ENCODE results near the gene CSNK1A1. TPM values are rescaled to one million over a fixed set of nuclear protein-coding genes. Genes with fewer than 3 reads are reported as not detected.
"Not testable (repeated sequence)": the region's sequence is repeated elsewhere in the genome, so short reads cannot be mapped to it uniquely, and the experiment has no call there.

Gene CSNK1A1
- total RNA-seq, 1 donor from 2014 or later = 191 TPM

DNA sequence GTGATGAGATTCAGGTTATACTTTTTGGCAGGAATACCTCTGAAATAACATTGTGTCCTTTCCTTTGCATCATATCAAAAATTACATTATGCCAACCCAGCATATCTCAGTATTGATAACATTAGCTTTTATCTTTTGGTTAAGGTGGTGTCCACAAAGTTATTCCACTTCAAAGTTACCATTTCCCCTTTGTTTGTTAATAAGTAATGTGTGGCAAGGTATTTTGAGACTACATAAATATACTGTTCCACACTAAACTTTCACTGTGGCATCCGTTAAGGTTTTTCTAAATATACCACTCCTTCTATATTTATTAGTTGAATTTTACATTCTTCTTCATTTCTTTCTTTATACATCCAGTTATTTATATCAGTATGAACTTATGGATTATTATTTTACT, 16.0 kb upstream of the CSNK1A1 start:
- no peak overlapping the region for H3K27ac ChIP-seq
- intact Hi-C loops (cut with DNase I) = no loop called here
- H3K4me3 ChIP-seq = no peak overlapping the region
- ATAC-seq (no peak), DNase-seq (no peak)
- TF ChIP-seq, protein P1, sequence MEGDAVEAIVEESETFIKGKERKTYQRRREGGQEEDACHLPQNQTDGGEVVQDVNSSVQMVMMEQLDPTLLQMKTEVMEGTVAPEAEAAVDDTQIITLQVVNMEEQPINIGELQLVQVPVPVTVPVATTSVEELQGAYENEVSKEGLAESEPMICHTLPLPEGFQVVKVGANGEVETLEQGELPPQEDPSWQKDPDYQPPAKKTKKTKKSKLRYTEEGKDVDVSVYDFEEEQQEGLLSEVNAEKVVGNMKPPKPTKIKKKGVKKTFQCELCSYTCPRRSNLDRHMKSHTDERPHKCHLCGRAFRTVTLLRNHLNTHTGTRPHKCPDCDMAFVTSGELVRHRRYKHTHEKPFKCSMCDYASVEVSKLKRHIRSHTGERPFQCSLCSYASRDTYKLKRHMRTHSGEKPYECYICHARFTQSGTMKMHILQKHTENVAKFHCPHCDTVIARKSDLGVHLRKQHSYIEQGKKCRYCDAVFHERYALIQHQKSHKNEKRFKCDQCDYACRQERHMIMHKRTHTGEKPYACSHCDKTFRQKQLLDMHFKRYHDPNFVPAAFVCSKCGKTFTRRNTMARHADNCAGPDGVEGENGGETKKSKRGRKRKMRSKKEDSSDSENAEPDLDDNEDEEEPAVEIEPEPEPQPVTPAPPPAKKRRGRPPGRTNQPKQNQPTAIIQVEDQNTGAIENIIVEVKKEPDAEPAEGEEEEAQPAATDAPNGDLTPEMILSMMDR (IDR thresholded peaks at IDR 0.05) = no peak
- H3K27me3 ChIP-seq = no peaks in the 10 kb centered on the region
- no peaks in the 10 kb centered on the region for H3K9me3 ChIP-seq
- no peaks in the 10 kb centered on the region for H3K36me3 ChIP-seq
- H3K4me1 ChIP-seq = peaks cover 14% of the 10 kb centered on the region

DNA sequence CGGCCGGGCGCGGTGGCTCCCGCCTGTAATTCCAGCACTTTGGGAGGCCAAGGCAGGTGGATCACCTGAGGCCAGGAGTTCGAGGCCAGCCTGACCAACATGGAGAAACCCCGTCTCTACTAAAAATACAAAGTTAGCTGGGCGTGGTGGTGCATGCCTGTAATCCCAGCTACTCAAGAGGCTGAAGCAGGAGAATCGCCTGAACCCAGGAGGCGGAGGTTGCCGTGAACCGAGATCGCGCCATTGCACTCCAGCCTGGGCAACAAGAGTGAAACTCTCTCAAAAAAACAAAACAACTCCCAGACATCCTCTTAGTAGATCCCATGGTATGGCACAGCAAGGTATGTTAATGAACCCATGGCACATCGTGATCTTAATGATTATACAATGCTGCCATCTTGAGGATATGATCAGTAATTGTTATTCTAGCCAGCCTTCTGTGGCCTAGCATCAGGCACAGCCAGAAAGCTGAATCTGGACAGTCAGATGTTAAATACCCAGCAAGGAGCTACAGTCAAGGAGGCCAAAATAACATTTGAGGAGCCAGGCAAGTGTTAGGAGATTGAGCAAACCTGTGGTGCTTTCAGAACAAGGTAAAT, 13.4 kb upstream of the CSNK1A1 start:
- H3K27me3 ChIP-seq, H3K27ac ChIP-seq, H3K36me3 ChIP-seq, DNase-seq, H3K9me3 ChIP-seq, H3K4me3 ChIP-seq: not testable (repeated sequence)
- peak; percentile 97 for ATAC-seq
- intact Hi-C loops (cut with DNase I) = loop anchor here (5.0 kb wide), 1 partner anchor 187 kb away; the partner anchor contains the start of gene IL17B
- TF ChIP-seq, protein P1 (IDR thresholded peaks at IDR 0.05) = peak; percentile 68
- peaks cover 28% of the 10 kb centered on the region for H3K4me1 ChIP-seq

DNA sequence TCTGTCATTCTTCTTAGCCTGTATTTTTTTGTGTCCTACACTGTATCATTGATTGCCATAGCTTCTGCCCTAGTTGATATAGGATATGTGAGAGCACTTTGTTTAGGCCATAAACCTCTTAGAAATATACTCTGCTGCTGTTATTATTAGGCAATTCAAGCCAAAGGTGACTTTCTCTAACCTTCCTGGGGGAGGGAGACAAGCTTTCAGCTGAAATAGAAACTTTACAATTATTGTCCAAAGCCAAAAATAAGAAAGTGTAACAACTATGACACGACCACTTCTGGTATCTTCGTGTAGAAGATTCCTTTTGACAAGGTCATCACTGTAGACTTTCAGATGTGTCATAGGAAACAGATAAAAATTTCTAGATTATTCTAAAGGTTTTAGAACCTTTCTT, 12.2 kb upstream of the CSNK1A1 start:
- ATAC-seq = no peak
- H3K36me3 ChIP-seq = no peaks in the 10 kb centered on the region
- no peaks in the 10 kb centered on the region for H3K27me3 ChIP-seq
- intact Hi-C loops (cut with DNase I) = loop anchor here (5.0 kb wide), 1 partner anchor 186 kb away; the partner anchor contains the start of gene IL17B
- no peaks in the 10 kb centered on the region for H3K9me3 ChIP-seq
- TF ChIP-seq, protein P1 (IDR thresholded peaks at IDR 0.05) = no peak
- H3K4me3 ChIP-seq = no peak overlapping the region
- no peak for DNase-seq
- H3K4me1 ChIP-seq = peaks cover 28% of the 10 kb centered on the region
- peak overlapping the region; percentile 73 for H3K27ac ChIP-seq

DNA sequence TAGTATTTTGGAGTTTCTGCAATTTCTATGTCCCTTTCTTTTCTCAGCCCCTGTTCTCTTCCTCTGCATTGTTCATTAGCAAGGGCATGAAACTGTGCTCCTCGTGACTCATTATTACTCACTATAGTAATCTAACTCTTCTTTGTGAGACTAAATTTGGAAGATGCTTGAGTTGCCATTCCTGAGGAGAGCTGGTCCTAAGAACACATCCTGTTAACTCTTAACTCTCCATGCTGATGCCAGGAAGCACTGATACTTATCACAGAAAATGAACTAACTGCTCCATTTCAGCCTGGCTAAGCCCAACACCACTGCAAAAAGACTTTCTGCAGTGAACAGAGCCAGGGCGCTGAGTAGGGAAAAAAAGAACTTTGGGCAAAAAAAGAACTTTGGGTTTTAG, 10.6 kb upstream of the CSNK1A1 start:
- H3K27me3 ChIP-seq = no peaks in the 10 kb centered on the region
- H3K27ac ChIP-seq = peak overlapping the region; percentile 73
- no peaks in the 10 kb centered on the region for H3K36me3 ChIP-seq
- ATAC-seq = peak; percentile 76
- TF ChIP-seq, protein P1 (IDR thresholded peaks at IDR 0.05) = no peak
- DNase-seq = no peak
- no peak overlapping the region for H3K4me3 ChIP-seq
- intact Hi-C loops (cut with DNase I) = loop anchor here (5.0 kb wide), 1 partner anchor 185 kb away; the partner anchor contains the start of gene IL17B
- no peaks in the 10 kb centered on the region for H3K9me3 ChIP-seq
- H3K4me1 ChIP-seq = peaks cover 28% of the 10 kb centered on the region

DNA sequence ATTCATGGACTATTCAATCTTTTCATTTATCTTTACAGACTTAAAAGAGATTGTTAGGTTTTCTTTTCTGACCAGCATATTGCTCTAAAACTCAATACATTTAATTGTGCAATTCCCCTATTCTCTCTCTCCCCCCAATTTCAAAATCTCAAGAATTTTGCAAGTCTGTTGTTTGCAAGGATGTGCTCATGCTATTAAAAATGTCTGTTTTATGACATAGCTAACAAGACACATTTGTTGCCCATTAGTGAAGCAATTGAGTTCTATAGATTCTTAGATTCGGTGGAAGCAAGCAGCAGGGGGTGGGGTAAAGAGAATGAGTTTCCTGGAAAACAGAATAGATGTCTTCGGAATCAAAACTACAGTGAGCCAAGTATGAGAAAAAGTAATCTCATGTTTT, 8.5 kb upstream of the CSNK1A1 start:
- peaks cover 28% of the 10 kb centered on the region for H3K4me1 ChIP-seq
- intact Hi-C loops (cut with DNase I) = loop anchor here (5.0 kb wide), 1 partner anchor 182 kb away; the partner anchor contains the start of gene IL17B
- no peak for ATAC-seq

More for the DNA sequence above, 8.5 kb upstream of the CSNK1A1 start:
- Histone ChIP-seq H3K9me3 (no peaks in the 10 kb centered on the region), H3K27me3 (no peaks in the 10 kb centered on the region), H3K4me3 (no peak overlapping the region), H3K27ac (no peak overlapping the region), H3K36me3 (no peaks in the 10 kb centered on the region)
- TF ChIP-seq, protein P1 (IDR thresholded peaks at IDR 0.05) = no peak
- no peak for DNase-seq

Measured in upper lobe of right lung (tissue), 1 donor.